Activated CD4-positive, CD25-positive, alpha-beta regulatory T cell treated with anti-CD3 and anti-CD28 coated beads, Interleukin-2, amount 50 U/mL, for 24 hours (primary cell): ENCODE results near the gene WDR37.

Source experiments
- ATAC-seq, 2 donors: fragments of 150-1000 bp; cut with Tn5 transposase; one replicate each; pipeline ENCODE4 v1.10.0; 2021; ENCODE audit warnings: mild to moderate bottlenecking in 1 of 2, moderate library complexity in 1 of 2

The WDR37 gene

DNA sequence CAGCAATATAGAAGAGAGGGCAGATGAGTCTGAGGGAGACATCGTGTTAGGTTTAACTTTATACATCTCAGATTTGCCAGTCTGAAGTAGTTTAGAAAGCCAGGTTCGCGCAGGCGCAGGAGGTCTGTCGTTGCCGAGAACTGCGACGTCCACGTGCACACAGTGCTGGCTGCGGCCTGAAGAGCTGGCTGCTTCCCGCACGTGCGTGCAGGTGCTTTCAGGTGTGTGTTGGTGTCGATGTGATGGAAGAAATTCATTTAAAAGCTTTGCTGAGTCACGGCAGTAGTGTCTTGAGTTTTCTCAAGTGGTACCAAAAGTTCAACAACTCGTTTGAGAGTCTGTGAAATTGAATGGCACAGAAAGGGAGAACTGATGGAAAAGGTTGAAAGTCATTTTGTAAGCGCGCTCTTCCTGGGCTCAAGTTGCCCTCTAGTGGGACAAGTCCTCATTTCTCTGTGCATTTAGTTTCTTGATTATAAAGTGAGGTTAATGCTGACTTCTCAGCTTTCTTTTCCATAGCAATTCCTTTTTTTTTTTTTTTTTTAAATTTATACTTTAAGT, 18.6 kb downstream of the WDR37 start:
- no peak for ATAC-seq

DNA sequence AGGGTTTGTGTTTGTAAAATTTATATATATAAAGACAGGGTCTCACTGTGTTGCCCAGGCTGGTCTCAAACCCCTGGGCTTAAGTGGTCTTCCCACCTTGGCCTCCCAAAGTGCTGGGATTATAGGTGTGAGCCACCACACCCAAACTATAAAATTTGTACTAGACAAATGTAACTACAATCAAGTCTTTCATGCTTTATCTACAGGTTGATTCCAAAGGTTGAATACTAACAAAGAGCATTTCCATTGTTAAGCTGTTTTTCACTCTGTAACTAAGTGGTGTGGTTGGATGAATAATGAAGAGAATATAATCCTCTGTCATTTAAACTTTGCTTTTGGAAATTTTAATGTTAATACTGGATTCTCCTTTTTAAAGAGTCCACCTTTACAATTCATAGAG, 22.5 kb downstream of the WDR37 start:
- ATAC-seq = no peak

DNA sequence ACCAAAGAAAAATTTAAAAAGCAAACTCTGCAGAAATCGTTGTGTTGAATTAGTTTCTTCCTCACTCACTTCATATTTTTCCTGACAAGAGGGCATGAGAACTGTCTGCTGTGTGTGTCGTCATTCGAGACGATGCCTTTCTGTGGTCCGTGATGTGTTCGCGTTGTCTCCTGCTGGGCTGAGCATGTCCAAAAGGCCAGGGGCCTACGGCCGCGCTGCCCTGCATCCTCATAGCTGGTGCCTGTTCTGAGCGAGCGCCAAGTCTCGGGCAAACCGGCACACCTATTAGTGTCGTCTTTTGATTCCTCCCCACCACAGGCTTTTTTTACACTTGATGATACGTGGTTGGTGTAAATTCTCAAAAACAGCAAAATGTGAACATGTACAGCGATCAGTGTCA, 27.4 kb downstream of the WDR37 start:
- no peak for ATAC-seq

DNA sequence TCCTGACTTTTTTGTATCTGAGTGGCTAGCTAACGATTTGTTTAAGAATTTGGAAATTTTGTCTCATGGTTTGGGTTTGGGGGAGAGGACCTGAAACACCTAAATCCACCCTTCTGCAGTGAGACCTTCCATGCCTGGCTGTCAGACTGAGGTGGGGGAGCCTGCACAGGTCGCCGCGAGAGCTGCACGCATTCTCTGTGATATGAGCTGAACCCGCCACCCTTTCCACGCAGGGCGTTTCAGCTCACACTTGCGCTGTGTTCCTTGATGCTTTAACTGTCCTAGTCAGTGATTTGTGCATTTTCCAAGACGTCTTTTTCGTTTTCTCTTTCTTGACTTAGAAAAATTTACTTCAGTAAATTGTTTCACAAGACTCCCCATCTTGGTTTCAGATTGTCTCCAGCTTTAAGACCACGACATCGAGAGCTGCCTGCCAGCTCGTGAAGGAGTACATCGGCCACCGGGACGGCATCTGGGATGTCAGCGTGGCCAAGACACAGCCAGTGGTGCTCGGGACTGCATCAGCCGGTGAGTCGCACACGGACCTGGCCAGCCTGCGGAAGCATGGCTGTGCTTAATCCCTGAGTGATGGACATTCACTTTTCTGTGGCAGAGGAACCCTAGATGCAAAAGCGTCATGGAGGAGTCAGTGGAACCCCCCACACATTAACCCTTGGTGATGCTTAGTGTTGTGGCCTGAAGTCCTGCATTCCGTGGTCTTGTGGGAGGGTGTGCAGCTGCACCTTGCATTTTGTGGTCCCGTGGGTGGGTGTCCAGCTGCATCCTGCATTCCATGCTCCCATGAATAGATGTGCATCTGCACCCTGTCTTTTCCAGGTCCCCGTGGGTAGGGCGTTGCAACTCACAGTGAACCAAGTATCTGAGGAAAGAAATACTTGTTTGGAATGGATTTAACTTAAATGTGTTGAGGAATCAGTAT, 28.1 kb downstream of the WDR37 start:
- ATAC-seq = no peak

DNA sequence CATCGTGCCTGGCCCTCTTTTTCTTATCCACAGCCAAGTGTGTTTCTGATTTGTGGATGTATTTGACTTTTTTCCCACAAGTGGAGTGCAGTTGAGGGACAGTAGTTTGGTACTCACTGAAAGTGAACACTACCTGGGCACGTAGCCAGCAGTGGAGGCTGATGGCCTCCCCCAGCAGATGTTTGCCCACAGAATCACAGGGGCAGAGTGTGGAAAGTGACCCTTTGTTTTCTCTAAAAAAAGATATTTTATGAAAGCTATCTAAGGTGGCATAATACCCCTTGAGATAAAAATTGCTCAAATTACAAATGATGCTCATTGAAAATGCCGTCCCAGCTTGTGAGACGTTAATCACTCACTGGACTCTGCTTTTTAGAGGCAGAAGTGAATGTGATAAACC, 29.1 kb downstream of the WDR37 start:
- ATAC-seq = no peak

DNA sequence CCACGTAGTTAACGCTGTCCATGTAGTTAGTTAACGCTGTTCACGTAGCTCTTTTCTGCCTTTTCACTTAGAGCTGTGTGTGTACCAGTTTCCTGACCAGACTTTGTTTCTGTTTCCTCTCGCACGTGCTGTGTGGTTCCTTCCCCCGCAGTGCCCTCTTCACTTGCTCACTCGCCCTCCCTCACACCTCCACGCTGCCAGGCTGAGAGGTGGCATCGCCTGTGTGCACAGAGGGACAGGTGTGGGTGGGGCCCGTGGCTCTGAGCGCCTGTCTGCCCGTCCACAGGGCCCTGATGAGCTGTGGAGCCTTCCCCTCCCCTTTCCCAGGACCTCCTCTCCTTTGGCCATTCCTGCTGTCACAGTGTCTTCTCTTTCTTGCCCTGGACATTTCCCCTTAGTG, 30.6 kb downstream of the WDR37 start:
- ATAC-seq = no peak

DNA sequence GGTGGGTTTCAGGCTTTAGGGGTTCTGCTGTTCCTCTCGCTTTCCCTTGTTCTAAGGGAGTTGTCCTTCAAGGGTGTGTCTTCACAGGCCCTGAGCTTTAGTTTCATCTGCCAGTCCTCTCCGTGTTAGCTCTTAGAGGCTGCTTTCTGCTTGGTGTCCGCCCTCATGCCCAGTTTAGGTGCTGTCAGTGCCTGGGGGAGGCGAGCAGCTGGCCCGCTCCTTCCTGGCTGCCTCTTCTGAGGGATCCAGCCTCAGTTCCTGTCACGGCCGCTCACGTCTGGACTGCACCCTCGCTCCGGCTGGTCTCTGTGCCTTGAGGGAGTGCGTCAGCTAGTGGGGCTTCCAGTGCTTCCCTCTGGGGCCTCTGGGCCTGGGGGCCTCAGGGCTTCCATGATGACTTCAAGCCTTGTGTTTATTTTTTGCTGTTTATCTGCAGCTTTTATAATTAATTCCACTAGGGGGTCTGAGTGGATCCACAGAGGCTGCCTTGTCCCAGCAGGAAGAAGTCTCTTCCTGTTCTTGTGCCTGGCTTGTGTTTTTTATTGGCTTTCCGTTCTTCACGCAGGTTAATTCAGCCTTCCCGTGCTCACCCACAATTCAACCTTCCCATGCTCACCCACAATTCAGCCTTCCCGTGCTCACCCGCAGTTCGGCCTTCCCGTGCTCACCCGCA, 33.0 kb downstream of the WDR37 start:
- no peak for ATAC-seq

DNA sequence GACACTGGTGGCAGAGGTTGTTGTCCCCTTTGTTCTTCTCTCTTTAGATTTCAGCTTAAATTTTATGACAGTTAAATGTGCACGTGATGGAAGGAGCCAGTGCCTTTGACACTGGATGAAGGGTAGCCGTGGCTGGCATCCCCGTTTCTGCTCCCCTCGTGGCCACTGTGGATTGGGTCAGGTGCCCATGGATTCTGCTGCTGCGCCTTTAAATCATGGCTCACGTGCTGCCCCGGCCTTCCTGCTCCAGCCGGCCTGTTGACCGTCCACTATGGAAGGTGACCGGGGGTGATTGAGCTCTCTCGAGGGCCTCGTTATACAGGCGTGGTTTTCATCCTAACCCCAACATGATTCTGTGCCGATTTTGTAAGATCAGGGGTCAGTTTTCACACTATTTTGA, 34.5 kb downstream of the WDR37 start:
- no peak for ATAC-seq

DNA sequence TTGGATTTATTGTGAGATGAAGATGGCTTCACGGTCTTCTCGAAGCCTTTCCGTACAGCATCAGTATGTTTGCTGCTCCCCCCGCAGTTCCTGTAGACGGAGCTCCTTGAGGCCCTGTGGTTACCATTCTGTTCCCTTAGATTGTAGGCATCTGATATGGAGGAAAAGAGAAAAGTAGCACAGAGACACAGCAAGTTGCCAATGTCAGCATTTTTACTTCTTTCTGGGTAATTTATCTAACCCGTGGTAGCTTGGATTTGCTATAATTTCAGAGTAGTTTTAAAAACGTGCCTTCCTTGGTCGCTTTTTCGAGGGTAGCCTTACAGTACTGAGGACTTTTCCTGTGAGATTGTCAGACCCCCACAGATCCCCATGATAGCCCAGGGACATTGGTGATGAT, 37.5 kb downstream of the WDR37 start:
- ATAC-seq = no peak

DNA sequence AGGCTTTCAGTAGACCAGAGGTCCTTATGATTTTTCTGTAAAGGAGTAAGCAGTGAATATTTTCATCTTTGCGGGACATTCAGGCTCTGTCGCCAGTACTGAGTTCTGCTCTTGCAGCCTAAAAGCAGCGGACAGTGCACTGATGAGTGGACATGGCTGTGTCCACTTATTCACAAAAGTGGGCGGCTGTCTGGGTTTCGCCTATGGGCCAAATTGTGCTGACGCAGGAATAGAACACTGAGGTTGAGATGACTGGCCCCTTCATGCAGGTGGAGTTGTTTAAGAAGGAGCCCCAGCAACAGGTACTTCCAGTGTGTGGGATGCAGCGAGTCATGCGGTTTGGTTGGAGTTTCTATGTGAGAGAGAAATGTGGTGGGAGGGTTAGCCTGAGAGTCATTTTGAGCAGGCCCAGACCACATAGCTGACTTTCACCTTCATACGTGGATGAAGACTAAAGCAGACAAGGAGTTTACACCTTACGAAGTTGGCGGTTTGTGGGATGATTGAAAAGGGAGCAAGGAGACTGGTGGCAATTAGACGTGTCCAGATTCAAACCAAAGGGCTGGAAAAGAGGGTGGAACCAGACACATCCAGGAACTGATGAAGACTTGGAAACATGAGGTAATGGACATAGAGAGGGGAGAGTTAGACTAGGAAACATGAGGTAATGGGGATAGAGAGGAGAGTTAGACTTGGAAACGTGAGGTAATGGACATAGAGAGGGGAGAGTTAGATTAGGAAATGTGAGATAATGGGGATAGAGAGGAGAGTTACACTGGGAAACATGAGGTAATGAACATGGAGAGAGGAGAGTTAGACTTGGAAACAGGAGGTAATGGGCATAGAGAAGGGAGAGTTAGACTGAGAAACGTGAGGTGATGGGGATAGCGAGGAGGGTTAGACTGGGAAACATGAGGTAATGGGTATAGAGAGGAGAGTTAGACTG, 38.2 kb downstream of the WDR37 start:
- ATAC-seq = peak; percentile 95 to 96

DNA sequence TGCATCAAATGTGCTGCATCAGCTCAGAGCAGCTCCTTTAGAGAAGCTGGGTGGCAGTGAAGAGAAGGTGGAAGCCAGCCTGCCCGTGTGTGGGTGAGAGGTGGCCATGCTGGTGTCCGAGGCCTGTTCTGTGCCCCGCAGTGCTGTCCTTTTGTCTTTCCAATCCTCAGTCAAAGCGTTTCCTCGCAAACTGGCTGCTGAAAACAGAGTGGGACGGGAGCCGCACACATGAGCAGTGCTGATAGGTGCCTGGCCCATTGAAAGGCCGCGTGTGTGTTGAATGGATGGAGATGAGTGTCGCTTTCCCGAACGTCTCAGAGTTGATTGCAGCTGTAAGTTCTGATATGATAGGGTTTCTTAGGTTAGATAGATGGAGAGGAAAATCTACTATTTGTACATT, 39.3 kb downstream of the WDR37 start:
- ATAC-seq = no peak

DNA sequence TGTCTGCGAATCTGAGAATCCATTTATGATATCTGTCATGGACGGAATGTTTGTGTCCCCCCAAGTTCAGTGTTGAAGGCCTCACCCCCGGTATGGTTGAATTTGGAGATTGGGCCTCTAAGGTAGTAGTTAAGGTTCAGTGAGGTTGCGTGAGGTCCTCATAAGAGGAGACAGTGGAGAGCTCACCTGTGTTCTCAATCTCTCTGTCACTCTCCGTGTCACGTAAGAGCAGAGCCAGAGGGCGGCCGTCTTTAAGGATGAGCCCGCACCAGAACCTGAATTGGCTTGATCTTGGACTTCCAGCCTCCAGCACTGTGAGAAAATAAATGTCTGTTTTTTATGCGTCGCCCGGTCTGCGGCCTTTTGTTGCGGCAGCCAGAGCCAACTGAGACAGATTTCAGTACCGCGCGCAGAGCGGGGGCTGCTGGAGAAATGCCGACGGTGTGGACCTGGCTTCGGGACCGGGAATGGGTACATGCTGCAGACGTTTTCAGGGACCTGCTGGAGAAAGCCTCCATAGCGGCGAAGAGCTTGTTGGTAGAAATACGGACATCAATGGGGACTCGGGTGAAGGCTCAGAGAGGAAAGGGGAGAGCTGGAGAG, 40.2 kb downstream of the WDR37 start:
- ATAC-seq = no peak

DNA sequence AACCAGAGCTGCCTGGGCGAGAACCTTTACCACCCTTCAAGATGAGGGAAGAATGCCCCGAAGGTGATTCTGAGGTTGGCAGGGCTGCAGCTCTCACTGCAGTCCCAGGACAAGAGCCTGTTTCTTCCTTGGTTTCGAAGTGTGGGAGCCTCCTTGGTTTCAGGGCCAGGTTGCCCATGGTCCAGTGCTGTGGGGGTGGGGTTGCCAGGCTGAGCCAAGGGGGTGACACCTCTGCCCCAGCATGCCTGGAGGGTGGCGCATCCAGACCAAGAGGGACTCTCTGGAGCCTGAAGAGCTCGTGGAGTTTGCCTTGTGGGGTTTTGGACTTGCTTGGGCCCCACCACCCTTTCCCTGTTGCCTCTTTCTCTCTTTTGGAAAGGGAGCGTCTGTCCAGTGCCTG, 41.3 kb downstream of the WDR37 start:
- ATAC-seq = no peak

DNA sequence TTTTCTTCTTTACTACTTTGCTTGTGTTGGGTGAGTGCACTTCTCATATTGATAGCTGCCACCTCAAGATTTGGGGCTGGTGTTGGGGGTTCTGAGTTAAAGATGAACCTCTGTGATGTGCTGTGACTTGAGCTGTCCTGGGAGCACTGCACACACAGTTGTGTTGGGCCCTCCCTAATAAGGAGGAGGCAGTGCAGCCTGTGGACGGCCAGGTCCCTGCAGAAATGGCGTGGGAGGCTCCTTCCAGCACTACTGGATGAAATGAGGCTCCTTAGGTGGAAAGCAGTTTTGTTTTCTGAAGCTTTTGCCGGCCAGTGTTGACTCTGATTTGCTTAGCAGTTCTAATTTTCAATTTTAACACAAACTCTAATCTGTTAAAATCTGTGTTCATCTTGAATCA, 44.0 kb downstream of the WDR37 start:
- ATAC-seq = no peak

DNA sequence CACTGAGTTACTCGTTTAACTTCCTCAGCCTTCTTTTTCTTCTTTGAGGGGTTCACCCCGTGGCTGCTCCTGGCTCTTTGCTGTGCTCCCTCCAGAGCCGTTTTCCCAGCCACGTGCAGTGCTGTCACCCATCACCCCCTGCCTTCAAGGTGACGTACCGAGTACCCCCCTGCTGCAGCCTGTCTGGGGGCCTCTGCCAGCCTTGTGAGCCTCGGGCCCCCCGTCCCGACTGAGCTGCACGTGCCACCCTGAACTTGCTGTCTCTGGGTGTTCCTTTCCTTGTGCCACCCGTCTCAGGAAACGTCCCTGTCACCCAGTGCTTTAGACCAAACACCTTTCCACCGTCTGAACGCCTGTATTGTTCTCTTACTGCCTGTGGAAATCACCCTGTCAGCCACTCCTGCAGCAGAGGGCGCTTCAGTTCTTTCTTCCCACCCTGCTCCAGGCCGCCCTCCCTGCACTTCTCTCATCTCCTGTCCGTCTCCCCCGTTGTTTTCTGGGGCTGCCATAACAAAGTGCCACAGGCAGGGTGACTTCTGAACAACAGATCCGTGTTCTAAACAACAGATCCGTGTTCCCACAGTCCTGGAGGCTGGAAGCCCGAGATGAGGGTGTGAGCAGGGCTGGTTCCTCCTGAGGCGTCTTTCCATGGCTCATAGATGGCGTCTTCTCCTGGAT, 44.6 kb downstream of the WDR37 start:
- ATAC-seq = no peak

DNA sequence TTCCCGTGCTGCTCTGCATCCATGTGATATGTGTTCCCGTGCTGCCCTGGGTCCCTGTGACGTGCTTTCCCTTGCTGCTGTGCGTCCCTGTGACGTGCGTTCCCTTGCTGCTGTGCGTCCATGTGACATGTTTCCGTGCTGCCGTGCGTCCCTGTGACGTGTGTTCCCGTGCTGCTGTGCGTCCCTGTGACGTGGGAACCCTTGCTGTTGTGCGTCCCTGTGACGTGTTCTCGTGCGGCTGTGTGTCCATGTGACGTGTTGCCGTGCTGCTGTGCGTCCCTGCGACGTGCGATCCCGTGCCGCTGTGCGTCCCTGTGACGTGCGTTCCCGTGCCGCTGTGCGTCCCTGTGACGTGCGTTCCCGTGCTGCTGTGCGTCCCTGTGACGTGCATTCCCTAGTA, 45.8 kb downstream of the WDR37 start:
- ATAC-seq = no peak

DNA sequence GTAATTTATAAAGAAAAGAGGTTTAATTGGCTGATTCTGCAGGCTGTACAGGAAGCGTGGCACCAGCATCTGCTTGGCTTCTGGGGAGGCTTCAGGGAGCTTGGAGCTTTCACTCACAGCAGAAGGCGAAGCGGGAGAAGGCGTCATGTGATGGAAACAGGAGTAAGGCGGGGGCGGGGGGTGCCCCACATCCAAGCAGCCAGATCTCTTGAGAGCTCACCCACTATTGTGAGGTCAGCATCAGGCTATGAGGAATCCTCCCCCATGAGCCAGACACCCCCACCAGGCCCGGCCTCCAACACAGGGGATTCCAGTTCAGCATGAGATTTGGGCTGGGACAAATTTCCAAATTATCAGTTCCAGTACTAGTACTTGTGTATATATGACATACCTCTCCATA, 46.2 kb downstream of the WDR37 start:
- peak; percentile 48 to 56 for ATAC-seq

DNA sequence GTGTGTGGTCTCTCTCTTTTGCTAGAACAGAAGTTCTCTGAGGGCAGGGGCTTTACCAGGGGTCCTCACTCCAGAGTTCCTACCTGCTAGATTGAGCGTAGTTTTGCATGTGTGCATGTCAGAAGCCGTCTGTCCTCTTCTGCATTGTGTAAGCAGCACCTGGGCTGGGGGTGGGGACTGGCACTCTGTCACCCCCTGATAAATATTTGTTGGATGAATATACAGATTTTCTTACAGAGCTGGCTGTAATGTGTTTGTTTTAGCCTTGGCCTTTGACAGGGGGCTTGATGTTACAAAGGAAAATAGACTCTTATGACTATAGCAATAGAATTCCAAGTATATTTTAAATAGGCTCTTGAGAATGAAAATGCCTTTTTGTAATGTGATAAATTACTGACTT, 46.6 kb downstream of the WDR37 start:
- peak in 1 of 2 donors; percentile 10 for ATAC-seq

DNA sequence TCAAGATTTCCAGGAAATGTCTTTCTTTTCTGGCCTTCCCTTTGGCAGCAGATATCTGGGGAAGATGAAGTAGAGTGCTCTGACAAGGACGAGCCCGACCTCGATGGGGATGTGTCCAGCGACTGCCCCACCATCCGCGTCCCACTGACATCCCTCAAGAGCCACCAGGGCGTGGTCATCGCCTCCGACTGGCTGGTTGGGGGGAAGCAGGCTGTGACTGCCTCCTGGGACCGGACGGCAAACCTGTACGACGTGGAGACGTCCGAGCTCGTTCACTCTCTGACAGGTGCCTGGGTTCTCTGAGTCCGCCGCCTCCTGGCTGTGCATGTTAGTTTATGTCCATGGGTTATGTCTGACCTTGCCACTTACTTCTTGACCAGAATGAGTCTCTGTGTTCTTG, 47.4 kb downstream of the WDR37 start:
- no peak for ATAC-seq

DNA sequence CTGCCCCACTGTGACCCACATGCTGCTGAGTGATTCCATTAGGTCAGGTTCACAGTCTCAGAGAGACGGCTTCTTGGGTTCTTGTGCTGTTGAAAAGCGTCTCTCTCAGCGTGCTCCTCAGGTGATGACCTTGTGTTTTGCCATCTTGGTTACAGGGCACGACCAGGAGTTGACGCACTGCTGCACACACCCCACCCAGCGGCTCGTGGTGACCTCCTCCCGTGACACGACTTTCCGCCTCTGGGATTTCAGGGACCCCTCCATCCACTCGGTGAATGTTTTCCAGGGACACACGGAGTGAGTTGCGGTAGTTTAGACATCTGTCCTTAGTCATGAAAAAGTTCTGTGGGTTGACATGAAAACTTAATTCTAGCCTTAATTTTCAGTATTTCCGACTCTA, 48.8 kb downstream of the WDR37 start:
- ATAC-seq = no peak

DNA sequence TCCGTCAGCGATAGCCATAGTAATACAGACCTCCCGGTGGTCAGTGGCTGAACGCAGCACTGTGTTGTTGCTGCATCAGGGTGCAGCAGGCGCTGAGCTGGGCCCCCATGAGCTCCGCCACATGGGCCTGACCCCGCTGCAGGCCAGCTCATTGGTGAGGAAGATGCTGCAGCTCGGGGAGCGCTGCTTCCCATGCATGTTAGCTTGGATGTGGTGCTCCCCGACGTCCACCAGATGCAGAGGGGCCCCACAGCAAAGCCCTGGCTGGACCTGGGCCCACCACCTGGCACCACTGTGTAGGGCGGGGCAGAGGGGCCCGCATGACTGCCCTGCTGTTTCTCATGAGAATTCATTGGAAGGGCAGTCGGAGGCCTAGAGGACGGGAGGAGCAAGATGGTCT, 50.8 kb downstream of the WDR37 start:
- no peak for ATAC-seq

DNA sequence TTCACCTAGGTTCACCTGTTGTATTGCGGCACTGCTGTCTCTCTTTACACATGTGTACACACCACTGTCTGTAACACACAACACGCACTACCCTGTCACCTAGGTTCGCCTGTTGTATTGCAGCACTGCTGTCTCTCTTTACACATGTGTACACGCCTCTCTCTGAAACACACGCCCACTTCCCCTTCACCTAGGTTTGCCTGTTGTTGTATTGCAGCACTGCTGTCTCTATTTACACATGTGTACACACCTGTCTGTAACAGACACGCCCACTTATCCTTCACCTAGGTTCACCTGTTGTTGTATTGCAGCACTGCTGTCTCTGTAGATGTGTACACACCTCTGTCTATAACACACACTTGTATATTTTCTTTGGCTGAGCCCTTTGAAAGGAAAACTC, 51.5 kb downstream of the WDR37 start:
- no peak for ATAC-seq
